ENCODE data around the gene PATZ1. TPM values are rescaled to one million over a fixed set of nuclear protein-coding genes. Genes with fewer than 3 reads are reported as not detected.

Gene PATZ1
- polyA plus RNA-seq, 2 of the 4 experiments (the other 2 are of a cell fraction): 16.4 to 18.2 TPM

DNA sequence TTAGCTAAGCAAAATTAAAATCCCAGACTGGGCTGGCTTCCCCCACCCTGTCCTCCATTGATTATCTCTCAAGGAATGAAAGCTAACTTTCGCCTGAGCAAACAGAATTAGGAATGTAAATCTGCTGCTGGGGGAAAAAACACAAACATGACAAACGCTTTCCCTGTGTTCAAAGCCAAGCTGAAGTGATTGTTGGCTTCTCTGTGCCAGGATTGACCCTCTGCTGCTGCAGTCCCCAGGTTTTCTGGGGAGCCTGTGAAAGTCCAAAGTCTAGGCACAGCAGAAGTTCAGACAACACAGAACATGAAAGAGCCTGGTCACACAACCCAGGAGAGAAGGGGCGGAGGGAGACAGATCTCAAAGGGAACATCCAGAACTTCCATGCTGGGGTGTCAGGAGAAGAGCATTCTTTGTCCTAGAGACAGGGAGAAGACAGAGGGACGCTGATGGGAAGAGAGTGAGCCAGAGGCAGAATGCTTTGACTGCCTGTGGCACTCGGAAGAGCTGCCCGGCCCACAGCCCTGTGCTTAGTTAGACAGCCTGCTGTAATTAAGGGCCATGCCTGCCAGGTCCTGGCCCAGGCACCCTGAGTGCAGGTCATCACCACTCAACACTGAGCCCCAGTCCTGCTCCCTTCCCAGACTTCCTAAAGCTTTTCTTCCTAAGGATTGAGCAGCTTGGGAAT, 6.9 kb downstream of the PATZ1 start:
- FAIRE-seq (no peak), ATAC-seq (no peak)
- 88% methylated on average over 6 of the region's 6 CpGs for WGBS (ENCODE audit: missing lambda C conversion rate)

GRCh38 chr22:31337178-31337577, 9.0 kb downstream of the PATZ1 start:
- FAIRE-seq: no peak
- CTCF ChIA-PET: interaction anchor here (0.6 to 2.3 kb wide), 5 partner anchors 9 to 376 kb away, joined by 3 to 13 read pairs (median 5); partner anchors contain the start of genes PATZ1 and PIK3IP1
- ATAC-seq: no peak
- POLR2A ChIA-PET: interaction anchor here (1.1 to 1.4 kb wide), 2 partner anchors 9 to 10 kb away, joined by 3 to 4 read pairs; partner anchors contain the start of gene PATZ1
- no peak overlapping the region for H3K27ac ChIP-seq
- 87% methylated on average over 4 of the region's 5 CpGs for WGBS (ENCODE audit: missing lambda C conversion rate)
- H3K9me3 ChIP-seq: no peaks in the 10 kb centered on the region
- no peak for TF ChIP-seq RCOR1 (IDR thresholded peaks at IDR 0.05; ENCODE audit: low read depth, low read length)
- no peak for TF ChIP-seq FOSL2 (IDR thresholded peaks at IDR 0.05)
- no peak for TF ChIP-seq FOSL2 (CRISPR knock-in tag; IDR thresholded peaks at IDR 0.05)
- TF ChIP-seq, protein P1, sequence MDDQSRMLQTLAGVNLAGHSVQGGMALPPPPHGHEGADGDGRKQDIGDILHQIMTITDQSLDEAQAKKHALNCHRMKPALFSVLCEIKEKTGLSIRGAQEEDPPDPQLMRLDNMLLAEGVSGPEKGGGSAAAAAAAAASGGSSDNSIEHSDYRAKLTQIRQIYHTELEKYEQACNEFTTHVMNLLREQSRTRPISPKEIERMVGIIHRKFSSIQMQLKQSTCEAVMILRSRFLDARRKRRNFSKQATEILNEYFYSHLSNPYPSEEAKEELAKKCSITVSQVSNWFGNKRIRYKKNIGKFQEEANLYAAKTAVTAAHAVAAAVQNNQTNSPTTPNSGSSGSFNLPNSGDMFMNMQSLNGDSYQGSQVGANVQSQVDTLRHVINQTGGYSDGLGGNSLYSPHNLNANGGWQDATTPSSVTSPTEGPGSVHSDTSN (IDR thresholded peaks at IDR 0.05): no peak
- no peak for TF ChIP-seq NPAS2 (CRISPR knock-in tag; IDR thresholded peaks at IDR 0.05; ENCODE audit: borderline replicate concordance)
- no peak for TF ChIP-seq RAD21 (conservative IDR thresholded peaks at IDR 0.05 in 1 of 2, IDR thresholded peaks at IDR 0.05 in 1 of 2)
- no peak for TF ChIP-seq MYC (IDR thresholded peaks at IDR 0.05; ENCODE audit: borderline replicate concordance, low read length)
- no peak for TF ChIP-seq NR3C1 (IDR thresholded peaks at IDR 0.05)
- no peak for TF ChIP-seq RFX5 (IDR thresholded peaks at IDR 0.05)
- TF ChIP-seq ZC3H11A (IDR thresholded peaks at IDR 0.05): no peak
- TF ChIP-seq HOXB13 (CRISPR knock-in tag; IDR thresholded peaks at IDR 0.05; ENCODE audit: low read depth): no peak
- no peak for TF ChIP-seq EHMT2 (IDR thresholded peaks at IDR 0.05; ENCODE audit: low read depth)
- no peak for TF ChIP-seq HES2 (IDR thresholded peaks at IDR 0.05)
- TF ChIP-seq, protein P2, sequence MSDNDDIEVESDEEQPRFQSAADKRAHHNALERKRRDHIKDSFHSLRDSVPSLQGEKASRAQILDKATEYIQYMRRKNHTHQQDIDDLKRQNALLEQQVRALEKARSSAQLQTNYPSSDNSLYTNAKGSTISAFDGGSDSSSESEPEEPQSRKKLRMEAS (IDR thresholded peaks at IDR 0.05): no peak
- TF ChIP-seq EP300 (IDR thresholded peaks at IDR 0.05): no peak
- no peak for TF ChIP-seq POLR2AphosphoS2 (conservative IDR thresholded peaks at IDR 0.05; ENCODE audit: low read length)
- no peak for TF ChIP-seq HDAC2 (IDR thresholded peaks at IDR 0.05)
- TF ChIP-seq BHLHE40 (IDR thresholded peaks at IDR 0.05; ENCODE audit: low read depth, low read length): no peak
- no peak for TF ChIP-seq NFE2L2 (conservative IDR thresholded peaks at IDR 0.05; ENCODE audit: low read length)
- H3K4me2 ChIP-seq: no peak overlapping the region
- DNase-seq (ENCODE audit: low read depth in 1 of 2, low spot score in 1 of 2): no peak
- no peak overlapping the region for H3K4me3 ChIP-seq
- no peaks in the 10 kb centered on the region; the same call in 2 of the 3 replicates for H3K4me1 ChIP-seq

More for the DNA sequence above, 6.9 kb downstream of the PATZ1 start:
- Histone ChIP-seq H3K4me3 (no peak overlapping the region), H3K27ac (no peak overlapping the region), H3K4me1 (peaks cover 13% of the 10 kb centered on the region), H3K9me3 (no peaks in the 10 kb centered on the region), H3K4me2 (no peak overlapping the region)
- CTCF ChIA-PET: interaction anchor here (1.9 kb wide), 1 partner anchor 26 kb away, joined by 4 read pairs; no protein-coding TSS in a partner anchor
- TF ChIP-seq EHMT2 (IDR thresholded peaks at IDR 0.05; ENCODE audit: low read depth) (no peak), ZNF302 (CRISPR knock-in tag; IDR thresholded peaks at IDR 0.05) (no peak), TP53 (CRISPR knock-in tag; IDR thresholded peaks at IDR 0.05) (no peak), CEBPB (IDR thresholded peaks at IDR 0.05) (no peak), HDAC2 (IDR thresholded peaks at IDR 0.05) (no peak), RFX5 (IDR thresholded peaks at IDR 0.05) (no peak), GATA3 (IDR thresholded peaks at IDR 0.05; ENCODE audit: borderline replicate concordance) (no peak), MAFK (IDR thresholded peaks at IDR 0.05; ENCODE audit: partially characterized antibody) (no peak), ESRRA (IDR thresholded peaks at IDR 0.05; ENCODE audit: borderline replicate concordance, low read length) (no peak), CHD4 (IDR thresholded peaks at IDR 0.05; ENCODE audit: borderline replicate concordance) (no peak), EP300 (IDR thresholded peaks at IDR 0.05) (no peak), RAD21 (conservative IDR thresholded peaks at IDR 0.05 in 1 of 2, IDR thresholded peaks at IDR 0.05 in 1 of 2) (no peak), PHF8 (IDR thresholded peaks at IDR 0.05; ENCODE audit: borderline replicate concordance, low read depth) (no peak), FOSL2 (IDR thresholded peaks at IDR 0.05) (no peak), FOSL2 (CRISPR knock-in tag; IDR thresholded peaks at IDR 0.05) (no peak), HMGXB4 (CRISPR knock-in tag; IDR thresholded peaks at IDR 0.05; ENCODE audit: borderline replicate concordance) (no peak), CBX2 (IDR thresholded peaks at IDR 0.05; ENCODE audit: borderline replicate concordance, low read depth) (no peak), POLR2A (IDR thresholded peaks at IDR 0.05; ENCODE audit: low read length) (no peak), TFCP2L1 (CRISPR knock-in tag; IDR thresholded peaks at IDR 0.05) (no peak)
- TF ChIP-seq, protein P2 (IDR thresholded peaks at IDR 0.05): no peak
- no peak for DNase-seq (ENCODE audit: low read depth in 1 of 2, low spot score in 1 of 2)
- POLR2A ChIA-PET: interaction anchor here (0.5 kb wide), 1 partner anchor 39 kb away, joined by 7 read pairs; no protein-coding TSS in a partner anchor

Data from A549 (cell line).